H1 (cell line): ENCODE results near the gene CACFD1. TPM values are rescaled to one million over a fixed set of nuclear protein-coding genes. Genes with fewer than 3 reads are reported as not detected.

Source experiments
- BACH1 ChIP-seq: IDR thresholded peaks from 2 replicates; pipeline ENCODE4 v1.6.1; 2012; ENCODE audit warnings: low read length, improper control_type of control experiment
- BRCA1 ChIP-seq: IDR thresholded peaks from 2 replicates; pipeline ENCODE4 v1.6.1; 2012; ENCODE audit warnings: low read depth, low read length, improper control_type of control experiment
- CBX8 ChIP-seq: fragments of 300-800, 300-1000 bp; sonication (generic); IDR thresholded peaks from 2 replicates; pipeline ENCODE4 v1.7.1; 2016; ENCODE audit warnings: low read depth, low read length, borderline replicate concordance
- CEBPB ChIP-seq: IDR thresholded peaks from 2 replicates; pipeline ENCODE4 v1.6.1; 2012; ENCODE audit warnings: low read depth, low read length
- CHD2 ChIP-seq: IDR thresholded peaks from 2 replicates; pipeline ENCODE4 v1.6.1; 2012; ENCODE audit warnings: low read length, improper control_type of control experiment
- CREB1 ChIP-seq: IDR thresholded peaks from 2 replicates; pipeline ENCODE4 v1.6.1; 2012; ENCODE audit warnings: inconsistent platforms
- CTBP2 ChIP-seq: IDR thresholded peaks from 2 replicates; pipeline ENCODE4 v1.7.0; 2011; ENCODE audit warnings: borderline replicate concordance, mild to moderate bottlenecking, moderate library complexity, mixed read lengths, low read length; ENCODE audit not compliant: insufficient read depth, insufficient read length
- CTCF ChIP-seq, 3 experiments: IDR thresholded peaks; 1 replicate in 2 of 3; 2 replicates in 1 of 3; pipeline versions ENCODE4 v1.5.1 to v1.6.1; 2011; ENCODE audit warnings: low read length in 3 of 3, mild to moderate bottlenecking in 3 of 3, inconsistent platforms in 2 of 3, low read depth in 1 of 3, moderate library complexity in 1 of 3; ENCODE audit not compliant: insufficient read depth in 1 of 3; ENCODE audit errors: control extremely low read depth in 1 of 3
- GTF2F1 ChIP-seq: IDR thresholded peaks from 2 replicates; pipeline ENCODE4 v1.6.1; 2012; ENCODE audit warnings: low read depth, low read length, improper control_type of control experiment, borderline replicate concordance
- KDM4A ChIP-seq: IDR thresholded peaks from one replicate; pipeline ENCODE4 v1.7.1; 2012; ENCODE audit warnings: low read depth, mild to moderate bottlenecking, moderate library complexity, low read length, inconsistent platforms; ENCODE audit not compliant: severe bottlenecking
- MAFK ChIP-seq: IDR thresholded peaks from 2 replicates; pipeline ENCODE4 v1.6.1; 2012; ENCODE audit warnings: low read depth, mild to moderate bottlenecking, improper control_type of control experiment, low read length
- MAX ChIP-seq: IDR thresholded peaks from 2 replicates; pipeline ENCODE4 v1.6.1; 2012; ENCODE audit warnings: inconsistent platforms
- NANOG ChIP-seq: IDR thresholded peaks from 2 replicates; pipeline ENCODE4 v1.6.1; 2011; ENCODE audit warnings: low read length, low read depth, mild to moderate bottlenecking, inconsistent platforms; ENCODE audit not compliant: insufficient read depth, poor library complexity, severe bottlenecking
- NRF1 ChIP-seq: IDR thresholded peaks from 2 replicates; pipeline ENCODE4 v1.6.1; 2011; ENCODE audit warnings: mild to moderate bottlenecking, low read depth, low read length, improper control_type of control experiment
- PHF8 ChIP-seq: fragments of 200-600 bp; sonication (generic); conservative IDR thresholded peaks from 2 replicates; pipeline ENCODE4 v1.7.1; 2012; ENCODE audit warnings: low read depth, mild to moderate bottlenecking, inconsistent platforms, low read length, moderate library complexity
- POLR2AphosphoS5 ChIP-seq: IDR thresholded peaks from 2 replicates; pipeline ENCODE4 v1.6.1; 2011; ENCODE audit warnings: low read depth, low read length
- RAD21 ChIP-seq, 2 experiments: IDR thresholded peaks in 1 of 2; conservative IDR thresholded peaks in 1 of 2; 2 replicates each; pipeline ENCODE4 v1.6.1; 2011; ENCODE audit warnings: low read depth in 2 of 2, low read length in 2 of 2, improper control_type of control experiment in 1 of 2, inconsistent platforms in 1 of 2, mild to moderate bottlenecking in 1 of 2, moderate library complexity in 1 of 2
- SIN3A ChIP-seq, 2 experiments: IDR thresholded peaks in 1 of 2; conservative IDR thresholded peaks in 1 of 2; 2 replicates each; pipeline ENCODE4 v1.6.1; 2011 to 2012; ENCODE audit warnings: low read length in 2 of 2, improper control_type of control experiment in 1 of 2, low read depth in 1 of 2, mild to moderate bottlenecking in 1 of 2
- SP4 ChIP-seq: IDR thresholded peaks from 2 replicates; pipeline ENCODE4 v1.6.1; 2012; ENCODE audit warnings: low read length, inconsistent platforms
- SRF ChIP-seq: IDR thresholded peaks from 2 replicates; pipeline ENCODE4 v1.6.1; 2011; ENCODE audit warnings: mild to moderate bottlenecking, low read depth, low read length, moderate library complexity
- USF2 ChIP-seq: IDR thresholded peaks from 2 replicates; pipeline ENCODE4 v1.6.1; 2011; ENCODE audit warnings: low read length, improper control_type of control experiment
- polyA plus RNA-seq, 7 experiments: library from polyadenylated mRNA; depleted of rRNA in 3 of 7; stranded (reverse) in 5 of 7; unstranded in 2 of 7; fragments of >200 nt in 5 of 7; fragments of 200-250 nt in 2 of 7; gene quantifications; 1 replicate in 5 of 7; 2 replicates in 1 of 7; 4 replicates in 1 of 7; pipeline versions ENCODE4 v1.2.1 to v1.2.3, GENCODE V29; 2011 to 2013; ENCODE audit warnings: missing spikeins in 2 of 7, mixed read lengths in 2 of 7
- total RNA-seq: library from RNA; stranded (reverse); fragmentation: NEBNext Ultra II Directional; extraction: Animal tissue kit (Norgen Biotek cat#: 25700); gene quantifications from 2 replicates; pipeline ENCODE4 v1.2.1, GENCODE V29; 2021

Gene CACFD1
- total and polyA plus RNA-seq, 2 of the 8 experiments (the other 6 are each of a cell fraction or from before 2014, with no cell fraction given) = 13.4 to 15.5 TPM

GRCh38 chr9:133429641-133430161 is 30.1 kb upstream of the CACFD1 start (continued):
- TF ChIP-seq SIN3A (conservative IDR thresholded peaks at IDR 0.05 in 1 of 2, IDR thresholded peaks at IDR 0.05 in 1 of 2; ENCODE audit: low read depth in 1 of 2, low read length in 2 of 2) (0 out of 4 replicates have a peak, but pooled peaks of 1 of the 2 experiments have one; percentile 44), NRF1 (no peak), USF2 (no peak), SRF (no peak), RAD21 (IDR thresholded peaks at IDR 0.05 in 1 of 2, conservative IDR thresholded peaks at IDR 0.05 in 1 of 2; ENCODE audit: low read depth in 2 of 2, low read length in 2 of 2) (peak; percentile 1 to 29; a peak in 2 of 4 replicates), CHD2 (no peak), MAX (peak; percentile 95), CBX8 (no peak), PHF8 (0 out of 2 replicates have a peak, but pooled peaks have one; percentile 7), CTBP2 (peak; percentile 82), GTF2F1 (no peak), CEBPB (no peak), CTCF (IDR thresholded peaks at IDR 0.05; ENCODE audit: control extremely low read depth in 1 of 3, insufficient read depth in 1 of 3, low read depth in 1 of 3, low read length in 3 of 3) (peak in 2 of 3 experiments; percentile 55 to 68; a peak in 3 of 4 replicates), CREB1 (peak; percentile 8; the same call in 1 of the 2 replicates), KDM4A (peak; percentile 71), SP4 (no peak), BRCA1 (no peak), NANOG (no peak), BACH1 (peak; percentile 23; the same call in 1 of the 2 replicates), MAFK (no peak), POLR2AphosphoS5 (no peak)
